ENCODE measurements around the gene LYPLA2. TPM values are rescaled to one million over a fixed set of nuclear protein-coding genes. Genes with fewer than 3 reads are reported as not detected.
"Not testable (repeated sequence)": the region's sequence is repeated elsewhere in the genome, so short reads cannot be mapped to it uniquely, and the experiment has no call there.

The LYPLA2 gene
- total and polyA plus RNA-seq, 2 donors (not counting 1 experiment from before 2014, with no cell fraction given) = 50.6 to 60.5 TPM

DNA sequence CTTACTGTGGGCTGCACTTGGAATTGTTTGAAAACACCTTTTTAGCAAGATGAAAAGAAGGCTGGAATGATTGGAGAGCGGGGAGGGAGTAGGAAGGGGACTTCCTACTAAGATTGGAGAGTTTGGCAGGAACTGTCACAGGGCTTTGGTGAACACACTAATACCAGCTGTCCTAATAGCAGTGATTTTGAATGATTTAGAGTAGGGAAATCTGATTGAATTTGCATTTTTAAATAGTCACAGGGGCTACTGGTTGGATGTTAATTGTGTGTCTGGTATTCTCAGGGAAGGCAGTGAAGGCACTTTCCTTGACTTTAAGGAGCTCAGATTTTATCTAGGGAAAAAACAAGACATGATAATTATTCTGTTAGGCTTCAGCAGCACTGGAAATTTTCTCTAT, 36.8 kb downstream of the LYPLA2 start:
- no peaks in the 10 kb centered on the region for H3K27me3 ChIP-seq (replicated peaks in 1 of 4; ENCODE audit: control extremely low read depth in 1 of 4, control insufficient read depth in 3 of 4, insufficient read depth in 4 of 4, low read length in 3 of 4)
- no peak for DNase-seq
- TF ChIP-seq EZH2 (IDR thresholded peaks at IDR 0.05; ENCODE audit: borderline replicate concordance, insufficient read depth, low read depth, low read length, poor library complexity, severe bottlenecking) = no peak
- TF ChIP-seq, protein P1, sequence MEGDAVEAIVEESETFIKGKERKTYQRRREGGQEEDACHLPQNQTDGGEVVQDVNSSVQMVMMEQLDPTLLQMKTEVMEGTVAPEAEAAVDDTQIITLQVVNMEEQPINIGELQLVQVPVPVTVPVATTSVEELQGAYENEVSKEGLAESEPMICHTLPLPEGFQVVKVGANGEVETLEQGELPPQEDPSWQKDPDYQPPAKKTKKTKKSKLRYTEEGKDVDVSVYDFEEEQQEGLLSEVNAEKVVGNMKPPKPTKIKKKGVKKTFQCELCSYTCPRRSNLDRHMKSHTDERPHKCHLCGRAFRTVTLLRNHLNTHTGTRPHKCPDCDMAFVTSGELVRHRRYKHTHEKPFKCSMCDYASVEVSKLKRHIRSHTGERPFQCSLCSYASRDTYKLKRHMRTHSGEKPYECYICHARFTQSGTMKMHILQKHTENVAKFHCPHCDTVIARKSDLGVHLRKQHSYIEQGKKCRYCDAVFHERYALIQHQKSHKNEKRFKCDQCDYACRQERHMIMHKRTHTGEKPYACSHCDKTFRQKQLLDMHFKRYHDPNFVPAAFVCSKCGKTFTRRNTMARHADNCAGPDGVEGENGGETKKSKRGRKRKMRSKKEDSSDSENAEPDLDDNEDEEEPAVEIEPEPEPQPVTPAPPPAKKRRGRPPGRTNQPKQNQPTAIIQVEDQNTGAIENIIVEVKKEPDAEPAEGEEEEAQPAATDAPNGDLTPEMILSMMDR (IDR thresholded peaks at IDR 0.05) = no peak
- POLR2A ChIA-PET = interaction anchor here (0.6 kb wide), 1 partner anchor 105 kb away, joined by 4 read pairs; no protein-coding TSS in a partner anchor
- no peak for ATAC-seq (ENCODE audit: low read depth)
- no peak overlapping the region for H3K27ac Mint-ChIP-seq
- no peak overlapping the region for H3K9ac ChIP-seq (ENCODE audit: low read length)
- 89% methylated on average over 1 of the region's 1 CpG for WGBS (ENCODE audit: insufficient coverage)
- peak overlapping the region; percentile 27 for H2AFZ ChIP-seq (ENCODE audit: insufficient read depth, low read depth, low read length, poor library complexity, severe bottlenecking)
- peaks cover 12% of the 10 kb centered on the region for H3K79me2 ChIP-seq (ENCODE audit: control insufficient read depth, insufficient read depth, low read length)
- intact Hi-C loops (cut with micrococcal nuclease) = loop anchor here (5.0 kb wide), 1 partner anchor 90 kb away; no protein-coding TSS in a partner anchor
- H3K9me3 Mint-ChIP-seq (ENCODE audit: insufficient read depth) = no peaks in the 10 kb centered on the region
- H3K36me3 ChIP-seq (replicated peaks in 1 of 2; ENCODE audit: control extremely low read depth in 1 of 2, control insufficient read depth in 1 of 2, extremely low read depth in 1 of 2, insufficient read depth in 2 of 2, low read length in 1 of 2) = no peaks in the 10 kb centered on the region
- H3K9me3 ChIP-seq (ENCODE audit: control extremely low read depth in 1 of 3, control insufficient read depth in 2 of 3, insufficient read depth in 1 of 3, low read length in 2 of 3) = no peaks in the 10 kb centered on the region
- no peak overlapping the region for H3K4me2 ChIP-seq (replicated peaks; ENCODE audit: low read depth, low read length, poor library complexity, severe bottlenecking)
- peaks cover 22% of the 10 kb centered on the region for H3K4me1 Mint-ChIP-seq
- H3K4me3 Mint-ChIP-seq = peak overlapping the region; percentile 30
- no peak overlapping the region for H3K4me3 ChIP-seq (ENCODE audit: control extremely low read depth in 1 of 5, extremely low read depth in 1 of 5, insufficient read depth in 1 of 5, low read depth in 2 of 5, low read length in 4 of 5)
- H3K27ac ChIP-seq (ENCODE audit: low read length in 2 of 2) = no peak overlapping the region
- H4K20me1 ChIP-seq (ENCODE audit: control insufficient read depth, insufficient read depth, low read length, poor library complexity, severe bottlenecking) = no peaks in the 10 kb centered on the region
- CTCF ChIA-PET = interaction anchor here (0.7 to 1.4 kb wide), 2 partner anchors 16 to 469 kb away, joined by 4 to 5 read pairs; no protein-coding TSS in a partner anchor
- H3K27me3 Mint-ChIP-seq = no peaks in the 10 kb centered on the region
- H3K4me1 ChIP-seq (ENCODE audit: control insufficient read depth in 2 of 2, insufficient read depth in 2 of 2, low read length in 2 of 2) = peaks cover 10 to 14% of the 10 kb centered on the region in 2 donors

DNA sequence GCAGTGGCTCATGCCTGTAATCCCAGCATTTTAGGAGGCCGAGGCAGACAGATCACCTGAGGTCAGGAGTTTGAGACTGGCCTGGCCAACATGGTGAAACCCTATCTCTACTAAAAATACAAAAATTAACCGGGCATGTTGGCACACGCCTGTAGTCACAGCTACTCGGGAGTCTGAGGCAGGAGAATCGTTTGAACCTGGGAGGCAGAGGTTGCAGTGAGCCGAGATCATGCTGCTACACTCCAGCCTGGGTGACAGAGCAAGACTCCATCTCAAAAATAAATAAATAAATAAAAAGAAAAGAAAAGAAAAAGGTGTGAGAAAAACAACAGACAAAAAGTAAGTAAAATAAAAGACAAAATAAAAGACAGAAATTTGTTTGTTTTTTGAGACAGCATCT, 43.2 kb downstream of the LYPLA2 start:
- DNase-seq; H3K27ac Mint-ChIP-seq; H3K27me3 ChIP-seq (replicated peaks in 1 of 4; ENCODE audit: control extremely low read depth in 1 of 4, control insufficient read depth in 3 of 4, insufficient read depth in 4 of 4, low read length in 3 of 4); H3K27me3 Mint-ChIP-seq; H3K9me3 Mint-ChIP-seq (ENCODE audit: insufficient read depth); H3K4me3 ChIP-seq (ENCODE audit: control extremely low read depth in 1 of 5, extremely low read depth in 1 of 5, insufficient read depth in 1 of 5, low read depth in 2 of 5, low read length in 4 of 5); H3K4me1 ChIP-seq (ENCODE audit: control insufficient read depth in 2 of 2, insufficient read depth in 2 of 2, low read length in 2 of 2); H3K27ac ChIP-seq (ENCODE audit: low read length in 2 of 2); H3K9ac ChIP-seq (ENCODE audit: low read length); intact Hi-C loops (cut with micrococcal nuclease); H3K9me3 ChIP-seq (ENCODE audit: control extremely low read depth in 1 of 3, control insufficient read depth in 2 of 3, insufficient read depth in 1 of 3, low read length in 2 of 3); H3K36me3 ChIP-seq (replicated peaks in 1 of 2; ENCODE audit: control extremely low read depth in 1 of 2, control insufficient read depth in 1 of 2, extremely low read depth in 1 of 2, insufficient read depth in 2 of 2, low read length in 1 of 2); H4K20me1 ChIP-seq (ENCODE audit: control insufficient read depth, insufficient read depth, low read length, poor library complexity, severe bottlenecking); ATAC-seq (ENCODE audit: low read depth); H3K4me3 Mint-ChIP-seq; H2AFZ ChIP-seq (ENCODE audit: insufficient read depth, low read depth, low read length, poor library complexity, severe bottlenecking); H3K79me2 ChIP-seq (ENCODE audit: control insufficient read depth, insufficient read depth, low read length); H3K4me2 ChIP-seq (replicated peaks; ENCODE audit: low read depth, low read length, poor library complexity, severe bottlenecking): not testable (repeated sequence)
- ChIA-PET POLR2A (interaction anchor here (0.8 kb wide), 1 partner anchor 9 kb away, joined by 3 read pairs; the partner anchor contains the start of gene HMGCL), CTCF (interaction anchor here (0.9 kb wide), 1 partner anchor 23 kb away, joined by 4 read pairs; no protein-coding TSS in a partner anchor)
- H3K4me1 Mint-ChIP-seq = peaks cover 11% of the 10 kb centered on the region
- 89% methylated on average over 3 of the region's 6 CpGs for WGBS (ENCODE audit: insufficient coverage)
